Measurements from ENCODE around the gene RNF151. TPM values are rescaled to one million over a fixed set of nuclear protein-coding genes. Genes with fewer than 3 reads are reported as not detected.
"Not testable (repeated sequence)": the region's sequence is repeated elsewhere in the genome, so short reads cannot be mapped to it uniquely, and the experiment has no call there.

RNF151 gene, protein sequence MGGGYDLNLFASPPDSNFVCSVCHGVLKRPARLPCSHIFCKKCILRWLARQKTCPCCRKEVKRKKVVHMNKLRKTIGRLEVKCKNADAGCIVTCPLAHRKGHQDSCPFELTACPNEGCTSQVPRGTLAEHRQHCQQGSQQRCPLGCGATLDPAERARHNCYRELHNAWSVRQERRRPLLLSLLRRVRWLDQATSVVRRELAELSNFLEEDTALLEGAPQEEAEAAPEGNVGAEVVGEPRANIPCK
- total RNA-seq (2014; rRNA removed; shearing (Covaris generic)), result not detected in 2 replicates
- polyA plus RNA-seq (2015; cell fraction: cytosol; rRNA removed), result not detected in 2 replicates
- not detected in 2 replicates for polyA plus RNA-seq (2015; cell fraction: nucleus; rRNA removed)

DNA sequence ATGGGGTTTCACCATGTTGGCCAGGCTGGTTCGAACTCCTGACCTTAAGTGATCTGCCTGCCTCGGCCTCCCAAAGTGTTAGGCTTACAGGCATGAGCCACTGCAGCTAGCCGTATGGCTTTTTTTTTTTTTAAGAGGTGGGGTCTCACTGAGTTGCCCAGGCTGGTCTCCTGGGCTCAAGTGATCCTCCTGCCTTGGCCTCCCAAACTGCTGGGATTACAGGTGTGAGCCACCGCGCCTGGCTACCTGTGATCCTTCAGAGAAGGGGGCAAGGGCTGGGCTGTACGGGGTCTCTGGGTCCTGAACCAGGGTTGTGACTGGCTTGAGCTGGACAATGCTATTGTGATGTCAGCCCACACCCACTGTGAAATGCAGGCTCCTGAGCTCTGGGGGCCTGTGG, at the start of gene RNF151:
TSS of gene RNF151 (plus strand) at position 397 of the 400 bp plus-strand sequence. CDS start 26 bp downstream, outside the sequence.
- no peak for DNase-seq (ENCODE audit: low read depth)

DNA sequence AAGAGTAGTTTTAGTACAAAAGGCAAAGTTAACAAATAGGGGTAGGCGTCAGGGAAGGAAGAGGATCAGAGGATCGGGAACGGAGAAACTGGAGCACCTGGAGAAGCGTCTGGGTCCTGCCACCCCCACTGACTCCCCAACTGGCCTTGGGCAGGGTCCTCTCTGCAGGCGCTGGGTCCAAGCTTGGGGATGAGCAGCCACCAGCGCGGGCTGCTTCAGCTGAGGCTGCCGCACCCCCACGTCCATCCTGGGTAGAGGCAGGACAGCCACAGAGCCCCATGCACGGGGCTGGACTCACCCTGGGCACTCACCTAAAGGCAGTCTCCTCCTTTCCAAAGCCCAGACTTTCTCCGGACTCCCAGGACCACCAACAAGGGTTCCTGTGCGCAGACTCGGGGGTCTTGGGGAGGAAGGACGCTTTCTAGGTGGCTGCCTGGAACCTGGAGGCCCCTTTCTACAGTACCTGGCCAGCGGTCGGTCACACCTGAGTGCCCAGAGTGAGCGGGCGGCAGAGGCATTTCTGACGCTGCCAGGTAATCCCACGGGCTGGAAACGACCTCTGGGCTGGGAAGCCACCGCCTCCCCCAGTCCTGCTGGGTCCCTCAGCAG, 49.5 kb upstream of the RNF151 start:
- no peak for DNase-seq (ENCODE audit: low read depth)

DNA sequence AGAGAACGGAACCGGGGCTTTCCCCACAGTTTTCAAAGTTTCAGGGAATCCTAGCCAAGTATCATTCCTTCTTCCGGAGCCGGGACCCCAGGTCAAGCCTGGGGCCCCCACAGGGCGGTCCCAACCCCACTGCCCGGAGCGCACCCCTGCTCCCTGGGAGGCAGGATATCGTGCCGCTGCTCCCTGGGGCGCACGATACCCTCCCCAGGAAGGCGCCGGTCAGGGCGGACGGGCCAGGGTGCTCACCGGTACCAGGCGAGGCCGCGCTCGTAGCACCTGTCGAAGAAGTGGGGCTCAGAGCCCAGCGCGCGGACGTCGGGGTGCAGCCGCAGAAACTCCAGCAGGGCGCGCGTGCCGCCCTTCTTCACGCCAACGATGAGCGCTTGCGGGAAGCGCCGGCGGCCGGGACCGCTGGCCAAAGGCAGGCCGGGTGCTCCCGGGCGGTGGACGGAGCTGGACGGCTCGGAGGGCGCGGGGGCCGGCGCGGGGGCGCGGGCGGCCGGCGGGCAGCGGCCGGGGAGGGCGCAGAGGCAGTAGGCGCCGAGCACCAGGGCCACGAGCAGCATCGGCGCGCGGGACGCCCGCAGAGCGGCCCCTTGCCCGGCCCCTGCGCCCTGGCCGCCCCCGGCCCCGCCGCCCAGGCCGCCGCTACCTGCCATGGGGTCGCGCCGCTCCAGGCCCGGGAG, 48.8 kb upstream of the RNF151 start:
- DNase-seq (ENCODE audit: low read depth), result no peak

DNA sequence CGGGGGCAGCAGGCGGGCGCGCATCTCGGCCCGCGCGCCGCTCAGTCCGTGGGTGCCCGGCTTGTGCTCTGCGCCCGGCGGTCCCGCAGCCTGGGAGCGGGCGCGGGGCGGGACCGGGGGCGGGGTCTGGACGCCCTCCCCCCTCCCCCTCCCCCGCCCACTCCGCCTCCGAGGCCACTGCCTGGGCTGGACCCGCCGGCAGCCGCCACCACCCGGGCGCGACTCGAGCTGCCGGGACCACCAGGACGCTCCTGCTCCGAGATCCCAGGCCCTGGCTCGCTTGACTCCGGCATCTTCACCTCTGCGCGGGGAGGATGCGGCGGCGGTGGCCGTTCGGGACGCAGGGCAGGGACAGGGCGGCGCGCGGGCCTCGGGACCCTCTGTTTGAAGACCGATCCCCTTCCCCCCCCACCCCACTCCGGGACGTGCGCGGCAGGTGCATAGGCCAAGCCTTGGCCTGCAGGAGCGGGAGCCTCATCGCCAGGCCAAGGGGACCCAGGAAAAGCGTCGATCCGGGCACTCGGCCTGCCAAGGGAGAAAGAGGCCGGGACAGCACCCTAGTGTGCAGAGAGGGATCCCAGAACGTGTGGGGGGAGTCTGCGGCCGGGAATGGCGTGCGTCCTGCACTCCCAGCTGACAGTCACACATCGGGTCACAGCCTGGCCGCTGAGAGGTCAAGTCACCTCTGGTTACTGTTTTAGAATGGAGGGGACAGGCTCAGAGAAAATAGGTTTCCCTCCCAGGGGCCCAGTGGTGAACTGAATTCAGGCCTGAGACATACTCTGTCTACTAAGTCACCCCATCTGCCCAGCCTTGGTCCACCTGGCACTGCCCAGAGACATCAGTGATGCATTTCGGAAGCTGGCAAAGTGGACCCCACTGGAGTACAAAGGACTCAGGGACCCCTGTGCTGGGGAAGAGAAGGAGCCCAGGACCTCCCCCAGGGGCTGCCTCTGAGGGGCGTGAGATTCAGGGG, 48.0 kb upstream of the RNF151 start, which contains the start of gene HS3ST6:
TSS of gene HS3ST6 (minus strand) at position 65 of the 976 bp plus-strand sequence. CDS start 92 bp downstream, outside the sequence.
- no peak for DNase-seq (ENCODE audit: low read depth)

DNA sequence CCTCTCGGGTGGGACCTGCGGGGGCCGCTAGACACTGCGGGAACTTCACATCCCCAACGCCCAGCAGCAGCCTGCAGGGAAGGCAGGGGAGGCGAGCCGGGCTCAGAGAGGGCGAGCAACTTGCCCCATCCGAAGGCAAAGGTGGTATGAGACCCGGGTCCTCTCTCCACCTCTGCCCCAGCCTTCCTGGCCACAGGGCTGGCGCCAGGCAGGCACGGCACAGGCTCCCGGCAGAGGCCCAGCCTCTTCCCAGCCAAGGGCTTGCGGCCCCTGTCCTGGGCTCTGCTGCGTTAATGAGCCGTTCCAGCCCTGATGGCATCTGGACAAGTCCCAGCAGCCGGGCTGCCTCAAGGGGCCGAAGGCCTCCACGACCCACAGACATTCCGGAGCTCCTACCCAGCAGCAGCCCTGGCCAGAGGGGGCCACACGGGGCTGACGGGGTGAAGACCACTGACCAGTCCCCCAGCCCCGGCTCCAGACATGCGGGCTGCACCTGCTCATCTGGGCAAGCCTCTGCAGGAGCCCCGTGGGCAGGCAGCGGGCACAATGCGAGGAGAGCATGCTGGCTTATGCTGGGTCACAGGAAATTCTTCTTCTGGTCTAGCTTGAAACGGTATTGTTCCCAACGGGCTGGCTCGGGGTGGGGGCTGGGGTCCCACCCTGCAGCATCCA, 47.2 kb upstream of the RNF151 start:
- DNase-seq (ENCODE audit: low read depth), result no peak

DNA sequence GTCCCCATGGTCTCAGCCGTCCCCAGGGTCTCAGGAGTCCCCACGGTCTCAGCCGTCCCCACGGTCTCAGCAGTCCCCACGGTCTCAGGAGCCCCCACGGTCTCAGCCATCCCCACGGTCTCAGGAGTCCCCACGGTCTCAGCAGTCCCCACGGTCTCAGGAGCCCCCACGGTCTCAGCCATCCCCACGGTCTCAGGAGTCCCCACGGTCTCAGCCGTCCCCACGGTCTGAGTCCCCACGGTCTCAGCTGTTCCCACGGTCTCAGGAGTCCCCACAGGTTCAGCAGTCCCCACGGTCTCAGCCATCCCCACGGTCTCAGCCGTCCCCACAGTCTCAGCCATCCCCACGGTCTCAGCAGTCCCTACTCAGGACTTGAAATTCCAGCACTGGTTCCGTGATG, 46.5 kb upstream of the RNF151 start:
- not testable (repeated sequence) for DNase-seq (ENCODE audit: low read depth)

DNA sequence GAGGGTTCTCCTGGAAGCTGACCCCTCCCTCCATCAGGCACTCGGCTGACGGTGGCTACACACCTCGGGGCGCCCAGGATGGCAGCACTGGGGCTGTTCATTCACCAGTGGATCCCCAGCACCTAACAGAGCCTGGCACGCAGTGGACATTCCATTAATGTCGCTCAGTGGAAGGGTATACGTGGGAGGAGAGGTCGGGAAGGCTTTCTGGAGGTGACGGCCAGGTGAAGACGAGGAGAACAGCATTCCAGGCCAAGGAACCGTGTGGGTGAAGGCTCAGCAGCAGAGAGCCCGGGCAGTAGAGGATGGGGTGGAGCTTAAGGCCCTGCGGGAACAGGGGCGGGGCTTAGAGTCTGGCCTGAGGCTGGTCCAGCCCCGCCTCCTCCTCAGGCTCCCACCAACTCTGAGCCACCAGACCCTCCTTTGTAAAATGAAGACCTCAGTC, 45.9 kb upstream of the RNF151 start:
- peak; percentile 33 for DNase-seq (ENCODE audit: low read depth)

DNA sequence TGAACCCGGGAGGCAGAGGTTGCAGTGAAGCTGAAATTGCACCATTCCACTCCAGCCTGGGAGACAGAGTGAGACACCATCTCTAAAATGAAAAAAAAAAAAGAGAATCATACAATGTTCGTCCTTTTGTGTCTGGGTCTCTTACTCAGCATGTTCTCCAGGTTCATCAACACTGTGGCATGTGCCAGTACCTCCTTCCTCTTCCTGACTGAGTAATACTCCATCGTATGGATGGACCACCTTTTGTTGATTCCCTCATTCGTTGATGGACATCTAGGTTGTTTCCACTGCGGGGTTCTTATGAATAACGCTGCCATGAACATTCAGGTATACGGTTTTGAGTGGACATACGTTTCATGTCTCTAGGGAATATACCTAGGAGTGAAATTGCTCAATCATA, 44.3 kb upstream of the RNF151 start:
- DNase-seq (ENCODE audit: low read depth), result no peak

DNA sequence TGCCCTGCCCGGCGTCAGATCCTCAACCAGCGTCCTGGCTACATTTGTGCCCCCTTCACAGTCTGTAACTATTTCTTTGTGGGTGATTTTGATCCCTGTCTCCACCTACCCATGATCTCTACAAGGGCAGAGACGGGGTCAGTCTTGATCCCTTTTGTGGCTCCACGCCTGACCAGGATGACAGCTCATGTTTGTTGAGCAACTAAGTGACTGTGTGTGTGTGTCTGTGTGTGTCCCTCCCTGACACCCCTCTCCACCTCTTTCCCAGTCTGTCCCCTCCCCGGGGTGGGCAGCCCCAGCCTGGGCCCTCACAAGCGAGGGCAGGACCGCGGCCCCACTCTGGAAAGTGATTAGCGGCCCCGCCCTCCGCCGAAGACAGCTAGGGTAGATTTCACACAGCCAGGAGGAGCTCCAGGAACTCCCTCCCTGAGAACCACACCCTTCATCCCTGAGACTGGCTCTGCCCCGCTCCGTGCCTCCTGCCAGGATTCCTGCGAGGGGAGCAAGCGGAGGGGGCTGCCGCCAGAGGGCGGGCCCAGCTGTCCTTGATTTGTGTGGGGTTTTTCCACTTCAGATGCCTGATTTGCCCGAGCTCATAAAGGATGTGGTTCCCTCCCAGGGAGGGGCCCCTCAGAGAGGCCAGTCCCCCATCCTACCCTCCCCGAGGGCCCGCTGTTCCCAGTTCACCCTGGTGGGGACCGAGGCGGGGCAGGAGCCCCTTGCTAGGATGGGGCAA, 43.2 kb upstream of the RNF151 start:
- DNase-seq (ENCODE audit: low read depth), result peak; percentile 54

DNA sequence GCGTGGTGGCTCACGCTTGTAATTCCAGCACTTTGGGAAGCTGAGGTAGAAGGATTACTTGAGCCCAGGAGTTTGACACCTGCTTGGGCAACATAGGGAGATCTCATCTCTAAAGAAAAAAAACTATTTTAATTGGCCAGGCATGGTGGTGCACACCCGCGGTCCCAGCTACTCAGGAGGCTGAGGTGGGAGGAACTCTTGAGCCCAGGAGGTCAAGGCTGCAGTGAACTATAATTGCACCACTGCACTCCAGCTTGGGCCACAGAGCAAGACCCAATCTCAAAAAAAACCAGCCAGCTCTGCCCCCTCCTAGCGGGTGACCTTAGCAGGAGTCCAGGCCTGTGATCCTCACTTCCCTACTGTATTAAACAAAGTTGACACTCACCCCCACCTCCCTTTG, 42.6 kb upstream of the RNF151 start:
- no peak for DNase-seq (ENCODE audit: low read depth)

DNA sequence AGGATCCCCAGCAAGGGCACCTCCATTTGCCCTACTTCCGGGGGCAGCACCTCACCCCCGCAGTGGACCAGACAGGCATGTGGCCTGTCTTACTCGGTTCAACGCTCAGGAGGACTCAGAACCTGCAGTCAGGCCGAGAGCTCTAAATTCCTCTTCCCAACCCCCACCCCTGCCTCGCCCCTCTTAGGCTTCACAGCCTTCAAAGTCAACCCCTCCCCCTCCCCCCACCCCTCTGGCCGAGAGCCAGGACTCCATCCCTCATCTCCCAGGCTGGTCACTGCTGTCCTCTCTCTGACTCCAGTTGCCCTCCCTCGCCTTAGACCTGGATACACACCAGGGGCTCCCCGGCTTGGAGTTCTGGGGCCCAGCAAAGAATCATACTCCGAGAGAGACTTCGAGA, 40.4 kb upstream of the RNF151 start:
- DNase-seq (ENCODE audit: low read depth), result no peak

DNA sequence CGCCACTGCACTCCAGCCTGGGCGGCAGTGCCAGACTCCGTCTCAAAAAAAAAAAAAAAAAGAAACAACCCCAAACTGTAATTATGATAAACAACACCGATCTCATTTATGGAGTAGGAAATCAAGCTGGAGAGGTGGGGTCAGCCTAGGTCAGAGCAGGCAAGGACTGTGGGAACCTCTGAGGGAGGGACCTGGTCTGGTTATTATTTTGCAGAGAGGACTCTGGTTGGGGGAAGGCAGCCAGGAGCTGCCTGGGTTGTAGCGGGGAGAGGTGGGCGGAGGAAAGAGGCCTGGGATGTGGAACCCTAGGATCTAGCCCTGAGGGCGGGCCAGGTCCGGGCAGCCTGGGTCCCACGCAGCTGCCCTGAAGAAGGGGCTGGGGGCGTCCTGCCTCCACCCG, 37.6 kb upstream of the RNF151 start:
- DNase-seq (ENCODE audit: low read depth), result no peak

DNA sequence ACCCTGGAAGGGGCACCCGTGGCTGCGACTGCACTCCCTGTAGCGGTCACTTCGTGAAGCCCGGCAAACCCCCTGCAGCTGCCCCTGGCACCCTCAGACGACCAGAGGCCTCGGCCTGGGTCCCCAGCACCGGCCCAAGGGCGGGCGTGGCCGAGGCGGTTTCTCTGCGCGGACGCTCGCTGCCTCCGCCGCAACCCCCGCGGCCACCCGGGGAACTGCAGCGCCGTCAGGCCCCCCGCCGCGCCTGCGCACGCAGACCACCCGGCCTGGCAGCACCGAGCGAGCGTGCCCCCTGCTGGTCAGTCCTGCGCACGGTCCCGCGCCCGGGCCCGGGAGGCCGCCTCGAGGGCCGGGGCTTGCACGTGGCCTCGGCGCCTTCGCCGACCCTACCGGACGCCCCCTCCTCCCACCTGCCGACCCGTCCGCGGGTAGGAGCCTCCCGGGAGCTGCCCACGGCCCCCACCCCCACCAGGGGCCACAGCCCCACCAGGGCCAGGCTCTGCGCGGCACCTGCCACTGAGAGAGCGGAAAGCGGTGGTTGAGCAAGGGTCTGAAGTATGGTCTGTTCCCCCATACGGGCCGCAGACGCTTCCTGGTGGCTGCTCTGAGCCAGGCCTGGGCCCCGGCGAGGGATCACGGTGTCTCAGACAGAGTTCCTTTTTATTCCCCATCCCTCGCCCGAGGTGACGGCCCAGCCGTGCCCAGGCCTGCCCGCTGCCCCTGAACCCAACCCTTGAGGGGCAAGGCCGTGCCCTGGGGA, 36.9 kb upstream of the RNF151 start:
- DNase-seq (ENCODE audit: low read depth), result peak; percentile 73

DNA sequence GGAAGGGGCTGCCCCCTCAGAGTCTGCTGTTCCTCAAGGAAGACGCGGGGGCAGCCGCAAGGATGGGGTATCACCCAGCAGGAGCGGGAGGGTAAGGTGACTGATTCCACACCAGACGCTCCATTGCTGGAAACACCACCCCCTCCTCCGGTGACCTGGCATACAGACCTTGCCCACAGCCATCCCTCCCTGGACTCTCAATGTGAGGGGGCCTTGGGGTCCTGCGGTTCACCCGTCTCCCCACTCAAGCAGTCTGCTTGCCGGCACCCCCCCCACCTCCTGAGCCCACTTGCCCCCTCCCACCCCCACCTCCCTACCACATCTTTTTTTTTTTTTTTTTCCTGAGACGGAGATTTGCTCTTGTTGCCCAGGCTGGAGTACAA, 36.3 kb upstream of the RNF151 start:
- DNase-seq (ENCODE audit: low read depth), result no peak

DNA sequence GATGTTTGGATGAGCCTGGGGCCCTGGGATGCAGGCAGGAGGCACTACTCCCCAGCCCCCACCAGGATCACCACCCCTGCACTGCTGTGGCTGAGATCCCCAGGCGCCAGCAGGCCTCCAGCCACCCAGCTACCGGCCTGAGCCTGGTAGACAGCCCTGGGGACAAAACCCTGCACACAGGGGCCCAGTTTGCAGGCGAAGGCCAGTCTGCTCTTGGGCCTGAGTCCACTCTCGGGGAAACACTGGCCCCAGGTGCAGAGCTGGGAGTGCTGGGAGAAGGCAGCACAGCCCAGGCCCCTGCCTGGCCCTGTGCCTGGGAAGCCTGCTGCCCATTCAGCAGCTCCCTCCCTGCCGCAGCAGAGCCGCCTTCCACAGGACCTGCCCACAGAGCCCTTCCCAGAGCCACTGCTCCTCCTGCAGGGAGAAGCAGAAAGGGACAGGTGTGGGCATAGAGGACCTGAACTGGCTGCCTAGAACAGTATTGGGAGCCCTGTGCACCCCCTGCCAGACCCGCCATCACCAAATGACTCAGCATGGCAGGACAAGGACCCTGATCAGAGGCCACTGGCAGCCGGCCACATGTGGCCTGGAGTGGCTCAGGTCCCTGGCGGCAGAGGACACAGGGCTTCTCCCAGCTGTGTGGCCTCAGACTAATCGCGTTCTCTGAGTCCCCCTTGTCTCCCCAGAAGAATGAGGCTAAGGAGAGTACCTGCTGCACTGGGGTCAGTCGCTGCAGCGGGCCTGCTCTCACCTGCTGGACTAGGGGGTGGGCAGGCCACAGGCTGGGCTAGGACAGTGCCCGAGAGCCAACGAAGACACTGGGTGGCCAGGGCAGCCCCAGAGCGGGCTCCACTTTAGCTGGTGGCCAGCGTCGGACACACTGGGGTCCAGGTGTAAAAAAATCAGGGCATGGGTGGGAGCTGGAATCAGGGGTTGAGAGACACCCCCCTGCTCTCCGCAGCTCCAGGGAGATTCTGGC, 34.3 kb upstream of the RNF151 start:
- peak; percentile 52 for DNase-seq (ENCODE audit: low read depth)

DNA sequence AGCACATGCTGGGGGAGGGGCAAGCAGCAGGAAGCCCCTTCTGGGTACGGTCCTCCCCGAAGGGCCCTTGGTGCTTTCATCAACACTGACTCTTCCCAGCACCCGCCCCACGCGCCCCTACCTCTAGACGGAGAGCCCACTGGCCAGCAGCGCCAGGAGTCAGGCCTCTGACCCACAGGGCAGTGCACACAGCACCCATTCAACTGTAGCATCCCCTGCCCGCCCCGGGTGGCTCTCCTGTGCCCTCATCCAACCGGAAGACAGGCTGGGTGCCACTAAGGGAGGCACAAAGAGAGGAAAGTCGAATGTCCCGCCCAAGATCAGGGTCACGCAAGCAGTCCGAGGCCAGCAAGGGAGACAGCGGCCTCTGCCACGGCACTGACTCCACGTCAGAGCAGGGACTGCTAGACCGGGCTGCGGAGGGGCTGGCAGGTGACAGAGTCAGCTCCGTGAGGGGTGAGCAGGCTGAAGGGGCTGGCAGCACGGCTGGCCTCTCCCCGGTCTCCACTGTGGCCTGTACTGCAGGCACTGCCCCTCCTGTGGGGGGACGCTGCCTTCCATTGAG, 33.5 kb upstream of the RNF151 start:
- no peak for DNase-seq (ENCODE audit: low read depth)

DNA sequence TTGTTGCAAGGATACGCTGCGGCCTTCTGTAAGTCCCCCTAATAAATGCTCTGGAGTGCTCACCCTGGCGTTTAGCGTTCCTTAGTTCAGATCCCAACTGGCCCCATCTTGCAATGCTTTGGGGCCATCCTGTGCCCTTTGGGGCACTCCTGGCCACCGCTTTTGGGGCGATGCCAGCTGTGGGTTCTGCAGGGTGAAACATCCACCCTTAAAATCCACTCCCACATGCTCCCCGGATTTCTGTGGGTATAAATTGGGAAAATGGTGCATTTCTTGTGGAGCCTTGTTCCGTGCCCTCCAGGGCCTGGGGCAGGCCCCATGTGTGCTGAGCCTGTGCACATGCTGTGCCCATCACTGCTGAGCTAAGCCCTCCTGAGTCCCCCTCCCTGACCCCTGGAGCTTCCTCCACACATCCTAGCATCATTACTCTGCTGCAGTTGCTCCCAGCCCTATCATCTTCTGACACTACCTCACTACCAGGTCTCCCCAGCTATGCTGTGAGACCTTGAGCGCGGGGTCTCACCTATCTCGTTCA, 29.6 kb upstream of the RNF151 start:
- no peak for DNase-seq (ENCODE audit: low read depth)

All from HT1080 (cell line).